K562 (cell line): Measurements from ENCODE around the gene TIMM17A. TPM values are rescaled to one million over a fixed set of nuclear protein-coding genes. Genes with fewer than 3 reads are reported as not detected.

ENCODE experiments used
- ARID3B ChIP-seq: fragments of 250-450 bp; sonication (Bioruptor Pico); IDR thresholded peaks from 2 replicates; pipeline ENCODE4 v1.4.0; 2020; ENCODE audit warnings: borderline replicate concordance
- BRCA1 ChIP-seq, 2 experiments: fragments of 450-650 bp in 1 of 2; sonication (generic) in 1 of 2; formaldehyde crosslinking in 1 of 2; IDR thresholded peaks; 2 replicates each; pipeline versions ENCODE4 v1.5.0 to v1.6.1; 2017 to 2020; ENCODE audit warnings: mild to moderate bottlenecking in 1 of 2, missing genetic modification reagents in 1 of 2
- CBFA2T2 ChIP-seq: fragments of 450-650 bp; conservative IDR thresholded peaks from 2 replicates; pipeline ENCODE4 v1.6.1; 2017; ENCODE audit warnings: mild to moderate bottlenecking
- ELF2 ChIP-seq: fragments of 250-450 bp; sonication (Bioruptor Pico); IDR thresholded peaks from 2 replicates; pipeline ENCODE4 v1.5.0; 2021; ENCODE audit warnings: mild to moderate bottlenecking
- ETV1 ChIP-seq: fragments of 450-650 bp; conservative IDR thresholded peaks from 2 replicates; pipeline ENCODE4 v1.6.1; 2016; ENCODE audit warnings: missing genetic modification characterization, control low read depth, low read depth, missing compliant biosample characterization
- MEF2A ChIP-seq: IDR thresholded peaks from 2 replicates; pipeline ENCODE4 v1.6.1; 2011; ENCODE audit warnings: low read depth, mild to moderate bottlenecking, low read length, moderate library complexity; ENCODE audit not compliant: control insufficient read depth
- NFRKB ChIP-seq: fragments of 450-650 bp; IDR thresholded peaks from 2 replicates; pipeline ENCODE4 v1.6.1; 2016; ENCODE audit warnings: low read depth
- PHF20 ChIP-seq: fragments of 450-650 bp; IDR thresholded peaks from 2 replicates; pipeline ENCODE4 v1.6.1; 2018; ENCODE audit not compliant: partially characterized antibody
- TARDBP ChIP-seq: fragments of 450-650 bp; IDR thresholded peaks from 2 replicates; pipeline ENCODE4 v1.6.1; 2016
- TRIM25 ChIP-seq: fragments of 450-650 bp; IDR thresholded peaks from 2 replicates; pipeline ENCODE4 v1.7.0; 2016; ENCODE audit warnings: borderline replicate concordance
- YBX1 ChIP-seq: fragments of 450-650 bp; IDR thresholded peaks from 2 replicates; pipeline ENCODE4 v1.7.1; 2016; ENCODE audit warnings: mild to moderate bottlenecking
- ZMIZ1 ChIP-seq, 2 experiments: fragments of 150-350 bp in 1 of 2; IDR thresholded peaks; 2 replicates each; pipeline ENCODE4 v1.6.1; 2012 to 2016; ENCODE audit warnings: low read depth in 2 of 2, low read length in 2 of 2, mild to moderate bottlenecking in 1 of 2, moderate library complexity in 1 of 2
- ZNF282 ChIP-seq: sonication (generic); formaldehyde crosslinking; IDR thresholded peaks from 2 replicates; pipeline ENCODE4 v1.8.1; 2023; ENCODE audit warnings: missing genetic modification reagents
- ZNF395 ChIP-seq: fragments of 200-800 bp; sonication (Bioruptor generic); IDR thresholded peaks from 2 replicates; pipeline ENCODE4 v1.6.1; 2017; ENCODE audit warnings: missing genetic modification characterization, missing compliant biosample characterization
- ZNF431 ChIP-seq: sonication (generic); formaldehyde crosslinking; IDR thresholded peaks from 2 replicates; pipeline ENCODE4 v1.8.0; 2022; ENCODE audit warnings: mild to moderate bottlenecking, missing genetic modification reagents
- ZNF785 ChIP-seq: fragments of 250-450 bp; sonication (Bioruptor Pico); IDR thresholded peaks from 2 replicates; pipeline ENCODE4 v1.4.0; 2020; ENCODE audit warnings: mild to moderate bottlenecking
- polyA plus RNA-seq, 8 experiments: library from polyadenylated mRNA; depleted of rRNA in 4 of 8; stranded (reverse) in 5 of 8; unstranded in 3 of 8; fragments of >200 nt; fragmentation: Nextera tagmentation in 2 of 8; fragmentation: Illumina TruSeq in 1 of 8; extraction: Ambion mirVana in 2 of 8; extraction: Trizol in 1 of 8; gene quantifications; 2 replicates each; pipeline versions ENCODE4 v1.2.1 to v1.2.3, GENCODE V29; 2011 to 2014; ENCODE audit warnings: inconsistent platforms in 1 of 8, missing spikeins in 1 of 8
- total RNA-seq, 7 experiments: library from RNA; depleted of rRNA in 6 of 7; stranded (reverse); fragments of >200 nt in 6 of 7; fragmentation: Illumina TruSeq in 2 of 7; extraction: Trizol in 2 of 7; gene quantifications; 2 replicates each; pipeline versions ENCODE4 v1.2.1 to v1.2.3, GENCODE V29; 2011 to 2021; ENCODE audit warnings: low replicate concordance in 1 of 7

TIMM17A gene
- total and polyA plus RNA-seq, 9 of the 15 experiments (the other 6 are each of a cell fraction or from before 2014, with no cell fraction given), result 116 to 744 (median 180) TPM

- TF ChIP-seq CBFA2T2 (no peak), ZNF395 (CRISPR knock-in tag) (peak; percentile 73; the same call in 1 of the 2 replicates), ARID3B (CRISPR knock-in tag) (no peak), TARDBP (peak; percentile 98), ELF2 (CRISPR knock-in tag) (no peak; the same call in 1 of the 2 replicates), NFRKB (peak; percentile 99), ZNF431 (CRISPR knock-in tag) (peak; percentile 43; the same call in 1 of the 2 replicates), BRCA1 (IDR thresholded peaks at IDR 0.05) (no peak), BRCA1 (CRISPR knock-in tag; IDR thresholded peaks at IDR 0.05) (no peak), ZMIZ1 (IDR thresholded peaks at IDR 0.05; ENCODE audit: low read depth in 2 of 2, low read length in 2 of 2) (0 out of 4 replicates have a peak, but pooled peaks of 1 of the 2 experiments have one; percentile 16), MEF2A (no peak), PHF20 (peak; percentile 86), ZNF785 (CRISPR knock-in tag) (no peak), YBX1 (no peak), TRIM25 (peak; percentile 98; the same call in 1 of the 2 replicates), ZNF282 (CRISPR knock-in tag) (no peak), ETV1 (tag) (peak; percentile 69; the same call in 1 of the 2 replicates)
Observed at GRCh38 chr1:201955009-201955728, at the start of gene TIMM17A (continued).
